Gastrocnemius medialis (tissue), 4 donors: ENCODE measurements around the gene AMPD2.

Experiments
- POLR2A ChIP-seq, 2 donors: fragments of 450-650 bp; IDR thresholded peaks; one replicate each; pipeline ENCODE4 v1.6.1; 2017; ENCODE audit warnings: antibody characterized with exemption in 2 of 2, mild to moderate bottlenecking in 2 of 2, moderate library complexity in 2 of 2
- TF ChIP-seq, protein P1 (sequence below), 5 experiments: fragments of 450-650 bp in 3 of 5; fragments of 200-600 bp in 2 of 5; sonication (generic) in 2 of 5; IDR thresholded peaks in 4 of 5; conservative IDR thresholded peaks in 1 of 5; 1 replicate in 4 of 5; 2 replicates in 1 of 5; pipeline ENCODE4 v1.5.1; 2016 to 2019; ENCODE audit warnings: antibody characterized with exemption in 5 of 5, mild to moderate bottlenecking in 3 of 5, moderate library complexity in 3 of 5

DNA sequence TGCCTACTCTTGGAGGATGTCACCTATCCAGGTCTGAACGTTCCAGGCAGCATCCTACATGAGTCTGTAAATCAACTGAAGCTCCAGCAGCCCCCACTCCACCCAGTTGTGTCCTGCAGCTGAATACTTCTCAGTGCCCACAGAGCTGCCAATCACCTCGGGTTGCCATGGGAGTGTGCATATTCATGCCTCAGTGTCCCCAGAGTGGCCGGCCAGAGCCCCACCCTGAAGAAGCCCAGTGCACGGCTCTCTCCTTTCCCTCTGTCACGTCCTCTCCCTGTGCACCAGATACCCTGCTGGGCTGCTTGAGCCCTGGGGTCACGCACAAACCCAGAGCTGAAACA lies 20.2 kb downstream of the AMPD2 start:
- TF ChIP-seq, protein P1, sequence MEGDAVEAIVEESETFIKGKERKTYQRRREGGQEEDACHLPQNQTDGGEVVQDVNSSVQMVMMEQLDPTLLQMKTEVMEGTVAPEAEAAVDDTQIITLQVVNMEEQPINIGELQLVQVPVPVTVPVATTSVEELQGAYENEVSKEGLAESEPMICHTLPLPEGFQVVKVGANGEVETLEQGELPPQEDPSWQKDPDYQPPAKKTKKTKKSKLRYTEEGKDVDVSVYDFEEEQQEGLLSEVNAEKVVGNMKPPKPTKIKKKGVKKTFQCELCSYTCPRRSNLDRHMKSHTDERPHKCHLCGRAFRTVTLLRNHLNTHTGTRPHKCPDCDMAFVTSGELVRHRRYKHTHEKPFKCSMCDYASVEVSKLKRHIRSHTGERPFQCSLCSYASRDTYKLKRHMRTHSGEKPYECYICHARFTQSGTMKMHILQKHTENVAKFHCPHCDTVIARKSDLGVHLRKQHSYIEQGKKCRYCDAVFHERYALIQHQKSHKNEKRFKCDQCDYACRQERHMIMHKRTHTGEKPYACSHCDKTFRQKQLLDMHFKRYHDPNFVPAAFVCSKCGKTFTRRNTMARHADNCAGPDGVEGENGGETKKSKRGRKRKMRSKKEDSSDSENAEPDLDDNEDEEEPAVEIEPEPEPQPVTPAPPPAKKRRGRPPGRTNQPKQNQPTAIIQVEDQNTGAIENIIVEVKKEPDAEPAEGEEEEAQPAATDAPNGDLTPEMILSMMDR (IDR thresholded peaks at IDR 0.05 in 4 of 5, conservative IDR thresholded peaks at IDR 0.05 in 1 of 5) = no peak
- no peak for TF ChIP-seq POLR2A (IDR thresholded peaks at IDR 0.05)
